Adrenal gland (tissue), 5 donors: Measurements from ENCODE around the gene OTOP3.
A peak's percentile ranks its signal among the peaks of the same experiment; 100 is the strongest.

ENCODE experiments used
- CTCF ChIP-seq, 6 experiments: fragments of 450-650 bp in 4 of 6; fragments of 200-600 bp in 2 of 6; sonication (generic) in 1 of 6; IDR thresholded peaks; 1 replicate in 5 of 6; 2 replicates in 1 of 6; pipeline versions ENCODE4 v1.5.1 to v1.8.0; 2016 to 2021; ENCODE audit warnings: antibody characterized with exemption in 6 of 6, mild to moderate bottlenecking in 2 of 6, moderate library complexity in 1 of 6
- POLR2A ChIP-seq, 2 donors: fragments of 450-650 bp; IDR thresholded peaks; one replicate each; pipeline ENCODE4 v1.6.1; 2017; ENCODE audit warnings: antibody characterized with exemption in 2 of 2, mild to moderate bottlenecking in 2 of 2, moderate library complexity in 1 of 2
- donor health status: DM: no; HTN: no; CAD: no.

- peak; percentile 89 to 94 (median 92) for TF ChIP-seq CTCF (IDR thresholded peaks at IDR 0.05)
- no peak for TF ChIP-seq POLR2A (IDR thresholded peaks at IDR 0.05)
Observed at GRCh38 chr17:74957935-74958740, 22.4 kb downstream of the OTOP3 start.
